HG03342 (cell line): Measurements from ENCODE around the gene SEPTIN8.
"Not testable (repeated sequence)": the region's sequence is repeated elsewhere in the genome, so short reads cannot be mapped to it uniquely, and the experiment has no call there.

Source experiments
- ATAC-seq: cut with Tn5 transposase; IDR thresholded peaks from one replicate; pipeline ENCODE4 v1.9.1; 2021; ENCODE audit warnings: mild to moderate bottlenecking, moderate library complexity; ENCODE audit not compliant: unreplicated experiment

Gene SEPTIN8

GRCh38 chr5:132812781-132813598, 36.0 kb upstream of the SEPTIN8 start, which contains the start of gene SOWAHA:
SOWAHA (plus strand) TSS chr5:132813302; CDS start chr5:132813622, 320 bp downstream.
- no peak for ATAC-seq

- no peak for ATAC-seq
These were observed 35.2 kb upstream of the SEPTIN8 start for GRCh38 chr5:132812123-132812765.

- ATAC-seq: no peak
These were observed 33.6 kb upstream of the SEPTIN8 start for GRCh38 chr5:132810605-132811004.

- no peak for ATAC-seq
These were observed 31.8 kb upstream of the SEPTIN8 start for GRCh38 chr5:132808866-132809265.

- no peak for ATAC-seq
These were observed 31.4 kb upstream of the SEPTIN8 start for GRCh38 chr5:132808448-132808847.

GRCh38 chr5:132807163-132807838, 30.3 kb upstream of the SEPTIN8 start:
- ATAC-seq: no peak

GRCh38 chr5:132806804-132807162, 29.7 kb upstream of the SEPTIN8 start:
- not testable (repeated sequence) for ATAC-seq

- not testable (repeated sequence) for ATAC-seq
These were observed 28.8 kb upstream of the SEPTIN8 start for GRCh38 chr5:132805872-132806271.

GRCh38 chr5:132804219-132804618, 27.2 kb upstream of the SEPTIN8 start:
- not testable (repeated sequence) for ATAC-seq

GRCh38 chr5:132802685-132803066, 25.6 kb upstream of the SEPTIN8 start:
- ATAC-seq: not testable (repeated sequence)

GRCh38 chr5:132802044-132802684, 25.1 kb upstream of the SEPTIN8 start:
- ATAC-seq: no peak

GRCh38 chr5:132800545-132800944, 23.5 kb upstream of the SEPTIN8 start:
- ATAC-seq: no peak

GRCh38 chr5:132799392-132799791, 22.4 kb upstream of the SEPTIN8 start:
- ATAC-seq: no peak

GRCh38 chr5:132797651-132798050, 20.6 kb upstream of the SEPTIN8 start:
- no peak for ATAC-seq

GRCh38 chr5:132791026-132791425, 14.0 kb upstream of the SEPTIN8 start:
- no peak for ATAC-seq

GRCh38 chr5:132790201-132790865, 13.3 kb upstream of the SEPTIN8 start:
- no peak for ATAC-seq

GRCh38 chr5:132788990-132789886, 12.2 kb upstream of the SEPTIN8 start:
- ATAC-seq: no peak

GRCh38 chr5:132788508-132788907, 11.5 kb upstream of the SEPTIN8 start:
- ATAC-seq: no peak

GRCh38 chr5:132787076-132787475, 10.0 kb upstream of the SEPTIN8 start:
- ATAC-seq: no peak

GRCh38 chr5:132785864-132786263, 8.8 kb upstream of the SEPTIN8 start:
- ATAC-seq: no peak
